Kasumi-1 (cell line): ENCODE data around the gene ENPP7.

Source experiments
- DNase-seq, 2 experiments: peaks; one replicate each; lab custom pipeline; 2025; lab: John Stamatoyannopoulos, UW

ENPP7 gene

DNA sequence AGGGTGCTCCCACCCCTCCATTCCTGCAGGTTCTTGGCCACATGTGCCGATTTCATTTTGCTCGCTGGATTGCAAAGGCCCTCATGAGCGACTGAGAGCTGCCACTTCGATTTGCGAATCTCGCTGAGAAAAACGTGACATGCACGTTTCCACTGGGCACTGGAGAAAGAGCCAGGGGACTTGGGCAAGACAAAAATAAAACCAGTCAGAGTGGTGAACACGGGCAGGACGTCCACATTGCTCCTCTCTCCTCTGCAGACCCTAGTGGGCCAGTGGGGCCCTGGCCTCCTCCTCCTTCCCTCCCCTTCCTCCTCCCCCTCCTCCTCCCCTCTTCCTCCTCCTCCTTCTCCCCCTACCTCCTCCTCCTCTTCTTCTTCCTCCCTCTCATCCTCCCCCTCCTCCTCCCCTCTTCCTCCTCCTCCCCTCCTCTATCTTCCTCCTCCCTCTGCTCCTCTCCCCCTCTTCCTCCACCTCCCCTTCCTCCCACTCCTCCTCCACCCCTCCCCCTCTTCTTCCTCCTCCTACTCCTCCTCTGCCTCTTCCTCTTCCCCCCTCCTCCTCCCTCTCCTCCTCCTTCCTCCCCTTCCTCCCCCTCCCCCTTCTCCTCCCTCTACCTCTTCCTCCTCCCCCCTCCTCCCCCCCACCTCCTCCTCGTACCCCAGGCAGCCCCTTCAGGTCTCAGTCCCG, 28.1 kb upstream of the ENPP7 start:
- DNase-seq = no peak

DNA sequence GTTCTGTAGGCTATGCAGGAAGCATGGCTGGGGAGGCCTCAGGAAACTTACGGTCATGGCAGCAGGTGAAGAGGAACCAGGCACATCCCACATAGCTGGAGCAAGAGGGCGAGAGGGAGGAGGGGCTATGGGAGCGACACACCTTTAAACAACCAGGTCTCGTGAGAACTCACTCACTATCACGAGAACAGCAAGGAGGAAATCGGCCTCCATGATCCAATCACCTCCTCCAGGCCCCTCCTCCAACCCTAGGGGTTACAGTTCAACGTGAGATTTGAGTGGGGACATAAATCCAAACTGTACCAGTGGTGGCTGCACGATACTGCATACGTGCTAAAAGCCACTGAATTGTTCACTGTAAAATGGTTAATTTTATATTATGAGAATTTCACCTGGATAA, 26.1 kb upstream of the ENPP7 start:
- no peak for DNase-seq

DNA sequence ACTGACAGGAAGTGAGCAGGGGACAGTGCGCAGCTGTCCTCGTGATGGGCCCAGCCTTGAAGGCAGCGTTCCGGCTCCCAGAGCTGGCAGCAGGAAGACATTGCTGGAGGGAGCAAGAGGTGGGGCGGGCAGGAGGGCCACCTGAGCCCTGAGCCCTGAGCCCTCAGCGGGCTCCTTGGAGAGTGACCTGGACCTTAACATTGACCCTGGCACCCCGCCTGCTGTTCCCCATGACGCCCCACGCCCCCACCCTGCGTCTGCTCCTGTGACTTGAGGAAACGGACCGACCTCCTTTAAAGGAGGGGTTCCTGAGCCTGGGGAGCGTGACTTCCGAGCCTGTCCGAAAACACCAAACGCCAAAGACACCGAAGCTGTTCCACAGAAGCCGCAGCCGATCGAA, 25.1 kb upstream of the ENPP7 start:
- DNase-seq = no peak

DNA sequence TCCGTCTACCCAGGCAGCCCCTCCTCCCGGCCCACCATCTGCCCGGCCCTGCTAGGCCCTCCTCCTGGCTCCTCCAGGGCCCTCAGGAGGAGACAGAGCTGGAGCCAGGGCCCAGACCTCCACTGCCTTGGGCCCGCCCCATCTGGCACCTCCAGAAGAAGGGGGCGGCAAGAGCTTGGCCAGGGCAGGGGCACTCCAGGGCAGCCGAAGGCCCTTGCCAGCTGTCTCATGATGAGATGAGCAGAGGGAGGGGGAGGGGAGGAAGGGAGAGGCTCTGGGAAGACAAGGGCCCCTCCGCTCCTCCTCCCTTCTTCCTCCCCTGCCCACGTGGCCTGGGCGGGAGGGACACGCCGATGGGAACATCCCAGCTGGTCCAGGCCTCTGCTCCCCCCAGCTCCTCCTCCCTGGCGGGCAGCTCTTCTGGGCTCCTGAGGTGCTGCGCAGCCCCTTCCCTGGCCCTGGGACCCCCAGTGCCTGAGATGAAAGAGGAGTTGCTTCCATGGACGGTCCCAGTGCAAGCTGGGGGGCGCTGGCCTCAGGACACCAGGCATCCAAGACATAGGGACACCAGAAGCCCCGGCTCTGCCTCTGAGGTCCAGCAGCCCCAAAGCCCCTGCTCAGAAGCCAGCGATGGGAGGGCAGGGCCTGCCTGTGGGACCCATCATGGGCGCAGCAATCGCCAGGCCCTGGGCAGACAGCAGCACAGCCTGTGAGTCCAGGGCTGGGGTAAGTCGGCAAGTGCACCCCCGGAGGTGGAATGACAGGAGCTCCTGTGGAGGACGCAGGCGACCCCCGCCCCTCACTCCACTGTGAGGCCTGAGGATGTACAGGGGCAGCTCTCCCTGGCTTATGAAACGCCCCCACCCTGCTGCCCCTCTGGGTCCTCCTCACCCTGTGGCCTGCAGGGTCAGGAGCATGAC, 23.6 kb upstream of the ENPP7 start:
- no peak for DNase-seq

DNA sequence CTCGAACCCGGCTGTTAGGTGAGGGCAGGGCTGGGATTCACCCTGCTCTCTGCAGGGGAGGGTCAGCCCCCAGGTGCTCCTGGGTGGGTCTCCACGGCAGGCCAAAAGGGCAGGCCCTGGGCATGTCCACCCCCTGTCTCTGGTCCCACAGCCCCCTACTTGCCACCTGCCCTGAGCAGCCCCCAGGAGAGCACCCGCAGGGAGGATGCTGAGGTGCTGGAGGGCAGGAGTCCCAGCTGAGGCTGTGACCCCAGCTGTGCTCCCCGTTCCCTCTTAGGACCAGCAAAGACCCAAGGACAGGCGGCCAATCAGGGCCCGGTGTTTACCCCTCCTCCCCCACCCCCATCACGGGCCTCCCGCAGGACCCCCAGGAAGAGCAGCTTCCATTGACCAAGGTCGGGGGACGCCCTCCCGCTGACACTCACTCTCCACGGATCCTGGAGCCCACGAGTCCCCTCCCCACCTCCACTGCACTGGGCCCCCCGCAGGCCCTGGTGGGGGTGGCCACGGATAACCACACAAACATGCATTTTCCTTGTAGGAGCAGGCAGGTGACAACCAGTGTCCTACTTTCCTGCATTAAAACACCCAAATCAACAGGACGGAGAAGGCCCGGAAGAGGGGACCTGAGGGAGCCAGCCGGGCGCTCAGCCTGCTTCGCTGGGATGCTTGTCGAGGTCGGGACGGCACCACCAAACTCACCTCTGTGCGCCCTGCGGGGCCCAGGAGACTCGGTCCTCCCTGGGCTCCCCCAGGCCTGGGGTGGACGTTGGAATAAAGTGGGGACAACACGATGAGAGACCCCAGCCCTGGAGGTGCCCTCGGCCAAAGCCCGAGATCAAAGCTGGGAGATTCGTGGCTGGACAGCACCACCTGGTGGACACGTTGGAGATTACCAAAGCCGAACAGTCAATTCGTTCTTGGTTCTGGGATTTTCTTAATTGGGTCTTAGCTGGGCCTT, 22.5 kb upstream of the ENPP7 start:
- peak; percentile 62 to 65 for DNase-seq

DNA sequence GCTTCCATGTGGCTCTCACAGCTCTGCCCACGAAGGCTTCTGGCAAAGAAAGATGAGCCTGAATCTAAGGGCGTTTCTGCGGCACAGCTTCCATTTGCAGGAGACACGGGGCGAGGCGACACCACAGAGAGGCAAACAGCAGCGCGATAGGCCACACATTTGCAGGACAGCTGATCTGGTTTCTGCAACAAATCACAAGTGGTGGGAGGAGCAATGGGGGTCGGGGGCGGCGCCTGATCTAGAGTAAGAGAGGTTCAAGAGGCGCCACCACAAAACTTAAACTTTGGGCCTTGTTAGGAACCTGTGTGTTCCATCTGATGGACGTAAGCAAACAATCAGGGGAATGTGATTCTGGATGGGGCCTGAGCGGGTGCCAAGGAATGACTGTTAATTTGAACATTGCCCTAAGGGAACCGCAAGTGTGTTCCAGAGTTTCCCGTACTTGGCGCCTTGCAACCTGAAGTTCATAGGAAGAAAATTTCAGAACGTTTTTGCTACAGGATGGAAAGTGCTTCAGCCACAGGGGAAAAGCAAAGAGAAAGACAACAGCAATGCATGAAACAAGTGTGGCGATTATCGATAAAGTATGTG, 18.9 kb upstream of the ENPP7 start:
- DNase-seq = no peak

DNA sequence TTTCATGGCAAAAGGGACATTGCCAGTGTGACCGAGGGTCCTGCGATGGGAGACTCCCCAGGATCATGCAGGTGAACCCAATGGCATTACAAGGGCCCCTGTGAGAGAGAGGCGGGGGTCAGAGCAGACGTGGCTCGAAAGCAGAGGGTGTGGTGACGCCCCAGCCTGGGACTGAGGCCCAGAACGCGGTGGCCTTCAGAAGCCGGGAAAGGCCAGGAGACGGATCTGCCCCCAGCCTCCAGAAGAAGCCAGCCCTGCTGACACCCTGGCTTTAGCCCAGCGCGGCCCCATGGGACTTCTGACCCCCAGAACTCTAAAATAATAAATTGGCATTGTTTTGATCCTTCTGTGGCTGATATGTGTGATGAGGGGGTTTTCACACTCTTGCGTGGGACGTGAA, 17.4 kb upstream of the ENPP7 start:
- no peak for DNase-seq

DNA sequence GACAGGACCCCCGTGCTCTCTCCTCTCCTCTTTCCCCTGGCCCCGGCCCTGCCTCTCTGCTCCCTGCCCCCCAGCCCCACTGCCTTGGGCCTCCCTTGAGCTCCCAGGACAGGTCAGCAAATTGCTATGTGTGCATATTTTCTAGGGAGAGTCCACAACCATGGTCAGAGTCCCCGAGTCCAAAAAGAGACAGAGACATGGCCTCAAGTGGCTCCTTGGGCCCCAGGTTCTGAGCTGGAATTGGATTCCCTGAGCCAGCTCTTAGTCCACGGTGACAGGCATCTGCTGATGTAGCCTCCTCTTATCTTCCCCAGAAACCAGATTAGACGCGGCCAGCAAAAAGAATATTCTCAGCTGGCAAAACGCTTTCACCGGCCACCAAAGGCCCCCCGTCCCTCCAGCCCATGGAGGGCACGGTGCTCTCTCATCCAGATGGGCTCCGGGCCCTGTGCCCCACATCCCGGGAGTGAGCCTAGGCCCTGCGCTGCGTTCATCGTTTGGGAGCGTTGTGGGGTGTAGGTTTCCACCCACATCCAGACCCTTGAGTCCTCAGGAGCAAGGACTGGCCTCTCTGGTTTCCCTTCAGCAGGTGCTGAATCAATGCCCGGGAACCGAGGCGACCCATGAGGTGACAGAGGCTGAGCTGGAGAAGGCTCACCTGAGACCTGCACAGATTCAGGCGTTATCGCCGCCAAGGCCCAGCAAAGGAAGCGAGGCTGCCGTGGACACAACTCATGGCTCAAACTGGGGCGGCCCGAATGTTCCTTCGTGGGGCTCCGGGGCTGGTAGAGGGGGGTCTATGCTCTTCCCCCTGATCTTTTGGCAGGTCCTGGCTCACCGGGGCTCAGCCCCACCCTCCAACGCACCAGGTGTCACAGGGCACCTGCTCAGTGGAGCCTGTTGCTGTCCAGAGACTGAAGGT, 16.3 kb upstream of the ENPP7 start:
- no peak for DNase-seq

DNA sequence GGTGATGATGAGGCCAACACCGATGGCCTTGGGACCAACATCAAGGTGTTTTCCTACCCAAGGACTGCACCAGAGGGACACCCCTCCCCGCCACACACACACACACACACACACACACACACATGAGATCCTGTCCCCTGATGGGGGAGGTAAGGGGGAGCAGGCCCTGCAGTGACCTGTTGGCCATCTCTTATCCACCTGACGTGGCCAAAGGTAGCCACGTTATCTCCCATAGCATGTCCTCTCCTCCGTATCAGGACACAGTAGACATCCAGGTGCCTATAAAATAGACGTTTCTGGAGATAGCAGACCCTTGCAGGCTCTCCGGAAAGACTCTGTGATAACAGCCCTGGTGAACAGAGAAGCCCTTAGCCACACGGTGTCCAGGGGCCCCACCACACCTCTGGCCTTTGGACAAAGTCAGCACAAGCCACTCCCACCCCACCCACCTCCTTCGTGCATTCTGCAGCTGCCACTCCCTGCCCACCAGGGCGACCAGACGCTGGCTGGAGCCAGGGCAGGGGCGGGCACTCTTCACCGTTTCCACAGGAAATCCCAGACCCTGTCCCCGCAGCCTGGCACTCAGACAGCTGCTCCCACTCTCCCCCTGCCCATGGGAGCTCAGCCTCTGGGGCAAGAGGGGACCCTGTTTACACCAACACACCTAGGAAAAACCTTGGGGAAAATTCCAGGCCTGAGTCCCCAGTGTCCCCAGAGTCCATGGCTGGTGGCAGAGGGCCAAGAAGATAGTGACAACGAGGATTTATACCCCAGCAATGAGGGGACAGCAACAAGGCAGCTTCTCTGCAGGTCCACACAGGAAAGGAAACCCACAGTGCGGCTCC, 15.4 kb upstream of the ENPP7 start:
- DNase-seq = no peak

DNA sequence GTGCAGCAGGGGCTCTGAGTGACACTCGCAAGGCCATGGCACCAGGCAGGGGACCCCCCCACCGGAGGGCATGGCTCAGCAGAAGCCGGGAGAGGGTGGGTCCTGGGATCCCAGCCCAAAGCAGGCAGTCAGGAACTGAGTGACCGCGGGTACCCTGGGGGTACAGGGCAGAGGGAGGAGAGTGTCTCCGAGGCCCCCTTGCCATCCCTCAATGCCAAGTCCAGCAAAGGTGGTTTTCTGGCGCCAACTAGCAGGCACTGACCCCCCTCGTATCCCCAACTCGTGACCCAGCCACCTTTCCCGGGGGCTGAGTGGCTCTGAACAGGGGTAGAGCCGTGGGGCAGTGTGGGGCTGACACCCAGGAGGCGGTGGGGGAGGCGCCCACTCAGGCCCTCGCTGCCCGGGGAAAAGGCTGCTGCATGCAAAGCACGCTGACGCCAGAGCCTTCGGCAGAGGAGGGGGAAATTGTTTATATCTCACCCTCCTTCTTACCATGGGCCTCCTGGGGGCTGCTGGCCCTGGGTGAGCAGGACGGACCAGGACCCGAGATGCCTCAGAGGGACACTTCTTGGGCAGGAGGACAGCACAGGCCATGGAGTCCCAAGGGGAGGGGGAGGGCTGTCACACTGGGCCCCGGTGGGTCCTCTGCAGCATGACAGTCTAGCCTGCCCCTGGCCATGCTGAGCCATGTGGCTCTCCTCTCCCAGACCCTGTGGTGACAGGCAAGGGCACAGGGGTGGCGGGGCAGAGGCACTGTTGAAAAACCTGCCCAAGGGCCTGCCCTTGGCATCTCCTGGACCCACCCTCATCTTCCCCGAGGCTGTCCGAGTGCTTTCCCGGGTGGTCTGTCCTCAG, 14.6 kb upstream of the ENPP7 start:
- no peak for DNase-seq

DNA sequence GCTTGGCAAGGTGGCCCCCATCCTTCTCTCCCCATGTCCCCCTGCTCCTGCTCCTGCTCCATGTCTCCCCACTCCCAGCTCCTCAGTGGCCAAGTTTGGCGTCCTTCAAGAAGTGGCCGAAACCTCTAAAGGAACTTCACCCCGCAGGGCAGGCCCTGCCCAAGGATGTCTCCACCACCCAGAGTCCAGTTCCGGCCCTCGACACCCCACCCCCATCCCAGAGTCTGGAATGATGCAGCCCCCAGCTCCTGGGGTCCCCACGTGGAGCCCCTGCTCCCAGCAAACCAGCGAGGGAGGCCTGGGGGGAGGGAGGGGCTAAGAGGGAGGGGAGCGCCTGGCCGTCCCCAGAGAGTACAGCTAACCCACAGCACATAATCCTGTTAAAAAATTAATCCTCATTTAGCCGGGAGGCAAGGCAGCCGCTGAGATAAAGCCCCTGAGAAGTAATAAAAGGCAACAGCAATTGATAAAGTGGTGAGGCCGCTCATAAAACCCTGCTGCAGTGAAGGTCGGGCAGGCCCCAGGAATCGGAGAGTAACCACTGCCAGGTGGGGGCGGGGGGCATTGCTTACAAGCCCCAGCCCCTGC, 9.9 kb upstream of the ENPP7 start:
- DNase-seq = no peak

DNA sequence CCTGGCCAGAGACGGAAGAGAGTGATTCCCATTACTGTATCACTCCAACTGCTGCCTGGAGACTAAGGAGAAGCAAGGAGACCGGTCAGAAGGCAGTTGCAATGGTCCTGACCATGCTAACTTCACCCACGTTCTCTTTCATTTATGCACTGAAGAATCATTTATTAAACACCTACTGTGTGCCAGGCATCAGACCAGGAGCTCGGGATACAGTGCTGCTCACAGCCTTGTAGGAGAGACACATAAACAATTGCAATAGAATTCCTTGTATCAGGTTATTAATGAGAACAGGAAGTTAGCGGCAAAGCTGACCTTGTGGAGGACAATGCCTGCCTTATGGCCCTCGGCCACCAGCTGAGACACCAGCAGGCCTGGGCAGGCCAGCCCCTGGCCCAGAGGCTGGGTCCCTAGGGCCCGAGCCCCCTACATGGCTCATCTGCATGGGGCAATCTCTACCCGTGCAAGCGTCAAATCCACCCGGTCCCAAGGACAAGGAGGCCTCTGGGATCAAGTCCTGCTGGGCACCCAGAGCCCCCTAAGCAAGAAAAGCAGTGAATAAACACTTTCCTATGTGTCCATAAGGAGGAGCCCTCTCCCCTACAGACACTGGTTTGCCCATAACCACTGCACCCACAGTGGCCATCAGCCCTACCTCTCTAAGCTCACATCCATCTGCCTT, 8.6 kb upstream of the ENPP7 start:
- DNase-seq = peak; percentile 44 to 65

DNA sequence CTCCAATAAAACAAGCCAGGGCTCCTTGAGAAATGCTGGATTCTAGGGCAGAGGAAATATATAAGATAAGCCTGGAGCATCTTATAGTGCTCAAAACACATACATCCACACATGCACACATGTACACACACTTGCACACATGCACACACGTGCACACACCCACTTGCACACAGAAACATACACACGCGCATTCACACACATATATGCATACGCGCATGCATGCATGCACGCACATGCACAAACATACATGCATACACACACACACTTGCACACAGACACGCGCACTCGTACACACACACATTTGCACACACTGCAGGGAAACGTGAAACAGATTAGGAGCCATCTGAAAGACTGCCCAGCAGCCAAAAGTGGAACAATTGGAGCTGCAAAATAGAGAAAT, 8.0 kb upstream of the ENPP7 start:
- no peak for DNase-seq

DNA sequence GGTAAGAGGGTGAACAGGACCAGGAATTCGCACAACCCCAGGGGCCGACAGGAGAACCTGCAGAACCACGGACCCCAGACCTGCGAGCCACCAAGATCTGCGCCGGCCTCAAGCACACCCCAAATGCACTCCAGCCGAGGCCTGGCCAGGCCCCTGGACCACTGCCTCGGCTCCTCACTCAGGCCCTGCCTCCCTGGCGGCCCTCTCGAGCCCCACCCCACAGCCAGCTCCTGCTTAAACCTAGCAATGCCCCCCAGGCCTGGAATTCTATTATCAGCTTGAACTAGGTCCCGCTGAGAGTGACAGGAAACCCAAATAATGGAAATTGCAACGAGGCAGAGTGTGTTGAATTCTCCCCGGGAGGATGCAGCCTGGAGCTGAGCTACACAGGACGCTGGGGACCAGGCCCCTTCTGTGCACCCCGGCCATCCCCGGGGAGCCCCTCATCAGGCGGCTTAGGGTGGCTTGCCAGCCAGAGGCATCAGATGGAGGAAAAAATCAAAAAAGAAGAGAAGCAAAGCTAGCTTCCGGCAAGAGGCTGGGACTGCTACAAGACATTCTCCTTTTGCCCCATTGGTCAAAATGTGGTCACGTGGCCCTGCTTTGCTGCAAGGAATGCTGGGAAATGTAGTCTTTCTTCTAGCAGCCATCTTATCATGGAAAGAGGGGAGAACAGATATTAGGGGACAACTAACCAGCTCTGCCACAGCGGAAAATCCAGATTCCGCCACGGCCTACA, 2.4 kb upstream of the ENPP7 start:
- DNase-seq = peak; percentile 90 to 93

DNA sequence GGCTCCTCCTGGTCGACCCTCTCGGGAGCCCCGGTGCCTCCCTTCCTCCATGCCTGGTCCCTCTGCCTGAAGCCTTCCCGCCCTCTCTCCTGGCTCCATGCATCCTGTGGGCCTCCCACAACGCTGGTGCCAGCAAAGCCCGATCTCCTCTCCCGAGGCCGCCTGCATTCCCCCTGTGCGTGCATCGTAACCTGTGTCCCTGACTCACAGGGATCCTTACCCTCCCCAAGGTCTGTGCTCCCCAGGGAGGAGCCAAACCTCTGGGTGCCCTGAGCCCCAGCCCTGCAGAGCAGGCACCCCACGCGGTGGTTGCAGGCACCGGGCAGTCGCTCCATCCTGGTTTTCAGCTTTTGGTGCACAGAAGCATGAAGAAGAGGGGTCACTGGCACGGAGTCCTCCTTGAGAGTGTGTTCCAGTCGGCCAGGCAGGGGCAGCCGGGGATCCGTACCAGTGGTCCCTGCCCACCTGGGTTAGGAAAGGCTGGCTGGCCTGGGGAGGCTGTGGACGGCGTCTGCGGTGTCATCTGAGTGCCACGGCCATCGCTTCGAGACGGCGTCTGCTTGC, 1.8 kb upstream of the ENPP7 start:
- no peak for DNase-seq

DNA sequence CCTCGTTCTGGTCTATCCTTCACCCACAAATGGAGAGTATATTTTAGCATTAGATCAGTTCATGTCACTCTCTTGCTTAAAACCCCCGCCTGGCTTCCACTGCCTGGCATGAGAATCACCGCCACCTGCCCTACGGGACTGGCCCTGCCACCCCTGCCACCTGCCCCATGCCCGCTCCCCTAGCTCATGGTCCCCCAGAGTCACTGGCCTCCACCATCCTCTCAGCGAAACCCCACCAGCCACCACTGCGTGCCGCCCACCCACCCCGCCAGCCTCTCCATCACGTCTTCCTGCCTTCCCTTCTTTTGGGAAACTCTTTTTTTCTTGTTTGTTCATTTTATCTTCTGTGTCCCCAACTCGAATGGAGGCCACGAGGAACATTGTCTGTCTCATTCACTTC, 982 bp upstream of the ENPP7 start:
- no peak for DNase-seq

DNA sequence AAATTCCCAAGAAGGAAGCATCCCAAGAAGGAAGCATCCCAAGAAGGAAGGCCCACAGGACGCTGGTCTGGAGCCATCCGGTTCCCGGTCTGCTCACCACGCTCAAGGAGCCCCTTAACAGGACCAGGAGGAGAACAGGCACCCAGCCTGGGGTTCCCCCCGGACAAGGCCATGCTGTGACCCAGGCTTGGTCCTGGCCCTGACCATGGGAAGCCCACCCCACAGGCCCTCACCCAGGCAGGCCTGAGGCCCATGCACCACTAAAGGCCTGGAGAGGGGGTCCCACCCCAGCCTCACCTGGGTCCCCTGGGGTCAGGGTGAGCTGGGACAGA, 340 bp upstream of the ENPP7 start:
- DNase-seq = no peak
